ENCODE results near the gene COPG1. TPM values are rescaled to one million over a fixed set of nuclear protein-coding genes. Genes with fewer than 3 reads are reported as not detected.

Gene COPG1
- total RNA-seq, 2 experiments from 2014 or later = 131 to 138 TPM

- POLR2A ChIA-PET = interaction anchor here (0.6 to 6.1 kb wide), 17 partner anchors 10 to 578 kb away, joined by 3 to 102 read pairs (median 11); partner anchors contain the start of genes ACAD9, CNBP, COPG1 and HMCES
- DNase-seq = peak; percentile 75
- ATAC-seq (ENCODE audit: low read depth) = peak; percentile 15
- Mint-ChIP-seq H3K27me3 (no peaks in the 10 kb centered on the region), H3K4me1 (peaks cover 32% of the 10 kb centered on the region), H3K4me3 (peak overlapping the region; percentile 86), H3K36me3 (peaks cover 9% of the 10 kb centered on the region), H3K9me3 (no peaks in the 10 kb centered on the region), H3K27ac (peak overlapping the region; percentile 76)
Measured at GRCh38 chr3:129314386-129315222, 65.2 kb downstream of the COPG1 start.

DNA sequence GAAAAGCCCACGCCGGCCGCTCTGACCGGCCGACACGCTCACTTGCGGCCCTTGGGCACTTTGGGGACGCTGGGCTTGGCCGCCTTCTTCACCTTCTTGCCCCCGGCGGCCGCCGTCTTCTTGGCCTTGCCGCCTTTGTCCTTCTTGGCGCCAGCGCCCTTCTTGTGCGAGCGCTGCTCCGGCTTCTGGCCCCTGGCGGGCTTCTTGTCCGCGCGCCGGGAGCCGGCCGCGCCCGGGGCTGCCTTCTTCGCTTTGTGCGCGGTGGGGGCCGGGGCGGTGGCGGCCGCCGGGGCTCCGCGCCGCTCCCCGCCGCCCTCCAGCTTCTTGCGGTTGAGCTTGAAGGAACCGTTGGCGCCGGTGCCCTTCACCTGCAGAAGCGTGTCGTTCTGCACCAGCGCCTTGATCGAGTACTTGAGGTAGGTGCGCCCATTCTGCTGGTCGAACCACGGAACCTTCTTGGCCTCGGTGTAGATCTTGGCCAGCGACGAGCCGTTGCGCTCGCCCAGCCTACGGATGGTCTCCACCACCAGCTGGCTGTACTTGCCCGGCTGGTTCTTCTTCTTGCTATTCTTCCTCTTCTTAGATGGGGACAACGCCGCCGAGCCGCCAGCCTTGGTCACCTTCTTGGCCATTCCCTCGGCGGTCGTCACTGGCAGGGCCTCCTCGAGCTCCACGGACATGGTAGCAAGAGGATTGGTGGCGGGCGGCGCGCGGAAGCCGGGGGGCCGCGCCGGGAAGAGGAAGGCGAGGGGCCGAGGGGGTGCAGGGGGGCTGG lies 66.0 kb downstream of the COPG1 start:
- H3K36me3 Mint-ChIP-seq = peaks cover 9% of the 10 kb centered on the region
- peak; percentile 66 for DNase-seq
- no peaks in the 10 kb centered on the region for H3K27me3 Mint-ChIP-seq
- ATAC-seq (ENCODE audit: low read depth) = peak; percentile 6
- H3K9me3 Mint-ChIP-seq = no peaks in the 10 kb centered on the region
- peak overlapping the region; percentile 98 for H3K4me3 Mint-ChIP-seq
- POLR2A ChIA-PET = interaction anchor here (0.6 to 6.1 kb wide), 49 partner anchors 9 to 698 kb away, joined by 3 to 102 read pairs (median 5); partner anchors contain the start of genes ACAD9, CFAP92, CNBP and COPG1
- peaks cover 32% of the 10 kb centered on the region for H3K4me1 Mint-ChIP-seq
- H3K27ac Mint-ChIP-seq = peak overlapping the region; percentile 98

- no peaks in the 10 kb centered on the region for H3K27me3 Mint-ChIP-seq
- peaks cover 29% of the 10 kb centered on the region for H3K4me1 Mint-ChIP-seq
- H3K4me3 Mint-ChIP-seq = peak overlapping the region; percentile 81
- no peaks in the 10 kb centered on the region for H3K9me3 Mint-ChIP-seq
- H3K27ac Mint-ChIP-seq = peak overlapping the region; percentile 65
- H3K36me3 Mint-ChIP-seq = peaks cover 6% of the 10 kb centered on the region
- POLR2A ChIA-PET = interaction anchor here (0.6 to 6.1 kb wide), 48 partner anchors 8 to 699 kb away, joined by 3 to 102 read pairs (median 5); partner anchors contain the start of genes ACAD9, CFAP92, CNBP and COPG1
- DNase-seq = no peak
- no peak for ATAC-seq (ENCODE audit: low read depth)
Measured at GRCh38 chr3:129315998-129316247, 66.5 kb downstream of the COPG1 start.

DNA sequence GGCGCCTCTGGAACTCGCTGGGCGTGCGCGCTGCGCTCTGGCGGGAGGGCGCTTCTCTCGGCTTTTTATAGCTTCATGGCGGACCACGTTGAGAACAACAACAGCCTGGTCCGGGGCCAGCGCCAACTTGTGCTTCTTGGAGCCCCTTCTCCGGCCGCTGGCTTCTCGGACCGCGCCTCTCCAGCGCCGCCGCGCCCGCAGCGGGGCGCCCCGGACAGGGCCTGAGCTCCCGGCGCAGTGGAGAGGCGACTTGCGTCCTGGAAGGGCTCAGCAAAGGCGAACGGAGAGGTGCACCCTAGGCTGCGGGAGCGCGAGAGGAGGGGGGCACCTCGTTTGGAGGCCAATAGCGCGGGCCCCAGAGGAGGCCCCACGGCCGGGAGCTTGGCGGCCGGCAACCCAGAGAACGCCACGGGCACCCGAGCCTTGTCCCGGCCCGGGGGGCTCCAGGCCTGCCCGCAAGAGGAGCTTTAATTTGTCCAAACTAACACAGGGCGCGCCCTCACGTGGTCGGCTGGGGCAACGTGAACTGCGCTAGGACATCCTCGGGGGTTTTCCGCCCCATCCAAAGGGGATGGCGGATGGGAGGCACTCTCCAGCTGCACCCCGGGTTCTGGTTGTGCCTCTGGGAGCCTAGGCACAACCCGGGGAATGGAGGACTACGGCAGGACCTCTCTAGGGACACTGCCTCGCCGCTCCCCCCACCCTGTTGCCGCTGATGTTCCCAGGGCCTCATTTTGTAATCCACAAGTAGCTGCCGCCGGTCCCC lies 67.0 kb downstream of the COPG1 start:
- peaks cover 6% of the 10 kb centered on the region for H3K36me3 Mint-ChIP-seq
- peaks cover 29% of the 10 kb centered on the region for H3K4me1 Mint-ChIP-seq
- no peaks in the 10 kb centered on the region for H3K9me3 Mint-ChIP-seq
- ATAC-seq (ENCODE audit: low read depth) (peak; percentile 41), DNase-seq (peak; percentile 93)
- POLR2A ChIA-PET = interaction anchor here (0.6 to 6.1 kb wide), 52 partner anchors 8 to 1994 kb away, joined by 3 to 102 read pairs (median 5); partner anchors contain the start of genes ACAD9, CFAP92, CNBP and COPG1
- H3K27ac Mint-ChIP-seq = peak overlapping the region; percentile 65
- H3K4me3 Mint-ChIP-seq = peak overlapping the region; percentile 81
- no peaks in the 10 kb centered on the region for H3K27me3 Mint-ChIP-seq

DNA sequence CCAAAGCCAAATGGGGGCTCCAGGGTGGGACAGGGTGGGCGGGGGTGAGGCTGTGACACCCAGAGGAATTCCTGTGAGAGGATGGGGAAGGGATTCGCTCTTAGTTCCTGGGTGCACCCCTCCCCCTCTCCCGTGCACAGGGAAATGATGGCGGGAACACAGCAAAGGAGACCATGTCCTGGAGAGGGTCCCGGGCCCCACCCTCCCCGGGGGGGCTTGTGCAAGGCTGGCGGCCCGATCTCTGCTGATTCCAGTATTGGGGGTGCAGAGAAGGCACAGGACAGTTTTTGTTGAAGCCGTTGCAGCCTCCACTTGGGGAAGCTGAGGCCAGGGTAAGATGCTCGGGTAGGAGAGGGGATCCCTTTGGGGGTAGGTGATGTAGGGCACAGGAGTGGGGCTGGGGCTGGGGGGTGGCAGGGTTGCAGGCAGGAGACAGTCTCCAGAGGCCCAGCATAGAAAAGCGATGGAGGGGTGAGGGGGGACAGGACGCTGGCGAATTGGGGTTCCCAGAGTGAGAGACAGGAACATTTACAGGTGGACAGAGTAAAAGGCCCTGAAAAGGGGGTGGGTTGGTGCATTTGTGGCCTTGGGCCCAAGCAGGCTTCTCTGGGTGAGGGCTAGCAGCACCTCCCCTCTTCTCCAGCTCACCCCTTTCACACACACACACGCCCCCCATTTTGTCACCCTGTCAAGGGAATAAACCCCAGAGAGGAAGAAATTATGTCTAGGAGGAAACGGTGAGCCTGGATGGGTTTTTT lies 67.8 kb downstream of the COPG1 start:
- Mint-ChIP-seq H3K4me3 (peak overlapping the region; percentile 24), H3K9me3 (no peaks in the 10 kb centered on the region), H3K27ac (no peak overlapping the region), H3K4me1 (peaks cover 24% of the 10 kb centered on the region), H3K27me3 (no peaks in the 10 kb centered on the region), H3K36me3 (peaks cover 6% of the 10 kb centered on the region)
- POLR2A ChIA-PET = interaction anchor here (0.9 to 6.1 kb wide), 27 partner anchors 9 to 663 kb away, joined by 3 to 102 read pairs (median 8); partner anchors contain the start of genes ACAD9, CNBP, COPG1 and EFCAB12
- ATAC-seq (ENCODE audit: low read depth) = no peak
- no peak for DNase-seq

DNA sequence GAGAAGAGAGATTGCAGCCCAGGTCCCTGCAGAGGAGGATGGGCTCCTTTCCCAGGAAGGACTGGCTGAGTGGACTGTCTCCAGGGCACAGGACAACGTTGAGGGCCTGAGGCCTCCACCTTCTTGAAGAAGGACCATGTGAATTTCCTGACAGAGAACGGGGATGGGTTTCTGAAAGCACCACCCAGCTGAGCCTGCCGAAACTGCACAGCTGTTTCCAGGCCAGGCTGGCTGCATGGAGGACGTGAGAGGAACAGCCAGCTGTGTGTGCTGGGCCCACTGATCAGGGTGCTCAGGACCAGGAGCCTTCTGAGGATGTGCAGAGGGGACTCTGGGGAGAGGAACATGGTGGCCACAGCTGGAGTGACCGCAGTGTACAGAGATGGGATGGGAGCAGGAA lies 68.4 kb downstream of the COPG1 start:
- Mint-ChIP-seq H3K27me3 (no peaks in the 10 kb centered on the region), H3K4me3 (no peak overlapping the region)

GRCh38 chr3:129318921-129319320 lies 69.5 kb downstream of the COPG1 start:
- Mint-ChIP-seq H3K4me1 (peaks cover 8% of the 10 kb centered on the region), H3K27me3 (no peaks in the 10 kb centered on the region), H3K4me3 (no peak overlapping the region), H3K9me3 (no peaks in the 10 kb centered on the region), H3K27ac (no peak overlapping the region), H3K36me3 (peaks cover 6% of the 10 kb centered on the region)
- no peak for ATAC-seq (ENCODE audit: low read depth)
- DNase-seq = no peak
- POLR2A ChIA-PET = interaction anchor here (1.1 to 1.4 kb wide), 2 partner anchors 198 to 303 kb away, joined by 3 read pairs; no protein-coding TSS in a partner anchor

More for the DNA sequence above, 68.4 kb downstream of the COPG1 start:
- DNase-seq (no peak), ATAC-seq (ENCODE audit: low read depth) (no peak)
- Mint-ChIP-seq H3K4me1 (peaks cover 17% of the 10 kb centered on the region), H3K36me3 (peaks cover 6% of the 10 kb centered on the region), H3K9me3 (no peaks in the 10 kb centered on the region), H3K27ac (no peak overlapping the region)
- POLR2A ChIA-PET = interaction anchor here (1.4 to 6.1 kb wide), 2 partner anchors 39 to 302 kb away, joined by 3 to 102 read pairs; partner anchors contain the start of gene HMCES

DNA sequence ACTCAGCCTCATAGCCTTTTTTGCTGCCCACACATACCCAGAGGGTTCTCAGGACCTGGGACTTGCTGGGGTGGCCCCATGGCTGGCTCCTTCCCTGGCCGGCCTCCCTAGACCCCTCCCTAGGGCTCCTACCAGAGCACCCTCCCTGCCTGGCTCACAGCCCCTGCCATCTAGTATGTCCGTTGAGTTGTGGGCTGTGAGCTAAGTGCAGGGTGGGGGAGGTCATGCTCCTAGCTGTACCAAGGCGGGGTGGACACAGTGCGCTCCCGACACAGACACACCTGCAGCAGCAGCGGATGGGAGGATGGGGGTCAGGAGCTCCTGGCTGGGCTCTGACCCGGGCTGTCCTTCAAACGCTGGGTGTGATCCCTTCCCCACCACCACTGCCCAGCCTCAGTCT lies 70.9 kb downstream of the COPG1 start:
- Mint-ChIP-seq H3K9me3 (no peaks in the 10 kb centered on the region), H3K27me3 (no peaks in the 10 kb centered on the region), H3K4me1 (peaks cover 2% of the 10 kb centered on the region), H3K36me3 (peaks cover 1% of the 10 kb centered on the region), H3K27ac (no peak overlapping the region), H3K4me3 (no peak overlapping the region)
- DNase-seq (no peak), ATAC-seq (ENCODE audit: low read depth) (no peak)
- POLR2A ChIA-PET = no interaction called here

DNA sequence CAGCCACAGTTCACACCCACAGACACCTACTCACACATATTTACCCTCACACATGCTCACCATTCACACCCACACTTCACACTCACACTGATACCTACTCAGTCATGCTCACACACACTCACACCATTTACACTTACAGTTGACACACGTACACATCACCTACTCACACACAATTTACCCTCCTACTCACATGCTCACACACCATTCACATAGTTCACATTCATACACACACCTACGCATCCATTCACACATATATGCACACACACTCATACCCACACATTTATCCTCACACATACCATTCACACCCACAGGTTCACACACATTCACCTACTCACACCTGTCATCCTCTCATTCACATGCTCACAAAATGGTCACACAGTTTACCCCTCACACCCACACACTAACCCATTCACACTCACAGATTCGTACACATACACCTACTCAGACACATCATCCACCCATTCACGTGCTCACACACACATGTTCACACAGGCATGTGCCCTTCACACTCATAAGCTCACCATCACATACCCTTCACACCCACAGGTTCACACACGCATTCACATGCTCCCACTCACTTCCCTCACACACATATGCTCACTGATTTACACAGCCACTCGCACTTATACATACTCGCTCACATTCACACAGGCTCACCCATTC lies 71.5 kb downstream of the COPG1 start:
- Mint-ChIP-seq H3K27ac (no peak overlapping the region), H3K9me3 (no peaks in the 10 kb centered on the region), H3K36me3 (no peaks in the 10 kb centered on the region), H3K27me3 (no peaks in the 10 kb centered on the region), H3K4me1 (peaks cover 2% of the 10 kb centered on the region), H3K4me3 (no peak overlapping the region)
- no peak for ATAC-seq (ENCODE audit: low read depth)
- DNase-seq = no peak
- POLR2A ChIA-PET = no interaction called here

DNA sequence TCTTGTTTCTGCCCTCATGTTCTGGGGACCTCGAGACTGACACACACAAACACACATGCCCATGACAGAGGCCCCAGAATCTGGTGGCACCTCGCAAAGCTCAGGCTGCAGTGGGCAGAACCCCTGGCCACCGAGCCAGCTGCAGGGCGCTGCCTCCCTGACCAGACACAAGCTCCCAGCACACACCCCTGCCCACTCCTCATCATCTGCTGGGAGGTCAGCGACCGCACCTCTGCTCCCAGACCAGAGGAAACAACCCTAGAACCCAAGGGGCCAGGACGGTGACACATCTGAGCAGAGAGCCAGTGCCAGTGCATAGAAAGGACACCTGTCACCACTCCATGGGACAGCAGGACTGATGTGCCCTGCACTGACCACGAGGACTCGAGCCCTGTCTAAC lies 72.5 kb downstream of the COPG1 start:
- H3K4me1 Mint-ChIP-seq = peaks cover 2% of the 10 kb centered on the region
- H3K27me3 Mint-ChIP-seq = no peaks in the 10 kb centered on the region
- POLR2A ChIA-PET = no interaction called here
- ATAC-seq (ENCODE audit: low read depth) (no peak), DNase-seq (no peak)
- no peaks in the 10 kb centered on the region for H3K9me3 Mint-ChIP-seq
- no peak overlapping the region for H3K4me3 Mint-ChIP-seq
- H3K27ac Mint-ChIP-seq = no peak overlapping the region
- H3K36me3 Mint-ChIP-seq = no peaks in the 10 kb centered on the region

- no peaks in the 10 kb centered on the region for H3K36me3 Mint-ChIP-seq
- no peak overlapping the region for H3K4me3 Mint-ChIP-seq
- DNase-seq (no peak), ATAC-seq (ENCODE audit: low read depth) (no peak)
- POLR2A ChIA-PET = interaction anchor here (1.0 kb wide), 1 partner anchor 8 kb away, joined by 3 read pairs; a partner anchor contains a TSS
- H3K27me3 Mint-ChIP-seq = peaks cover 2% of the 10 kb centered on the region
- H3K9me3 Mint-ChIP-seq = no peaks in the 10 kb centered on the region
- H3K27ac Mint-ChIP-seq = no peak overlapping the region
- H3K4me1 Mint-ChIP-seq = no peaks in the 10 kb centered on the region
Measured at GRCh38 chr3:129323651-129324294, 74.4 kb downstream of the COPG1 start.

Measured in activated naive CD8-positive, alpha-beta T cell treated with anti-CD3 and anti-CD28 coated beads, Interleukin-2, amount 10 ng/mL, durations not matched to agents 7 days and 5 days (primary cell).